ENCODE measurements around the gene ABI1. TPM values are rescaled to one million over a fixed set of nuclear protein-coding genes. Genes with fewer than 3 reads are reported as not detected.

ABI1 gene
- total RNA-seq, 1 experiment from 2014 or later: 95.8 TPM

DNA sequence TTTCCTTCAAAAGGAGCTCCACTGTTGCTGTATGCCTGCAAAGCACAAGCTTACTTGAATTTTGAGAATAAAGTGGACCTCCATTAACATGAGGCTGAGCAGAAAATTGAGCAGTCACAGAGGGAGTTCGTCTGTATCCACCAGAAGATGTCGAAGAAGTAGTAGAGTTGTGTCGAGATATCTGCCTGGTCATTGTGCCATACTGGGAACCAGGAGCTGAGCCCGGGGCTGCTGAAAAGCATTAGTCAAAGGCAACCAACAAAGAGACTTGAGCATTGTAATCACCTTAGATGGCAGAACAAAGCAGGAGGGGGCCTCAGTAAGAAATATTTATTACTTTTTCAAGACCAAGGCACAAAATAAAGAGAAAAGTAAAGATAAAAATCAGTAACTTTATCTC lies 101.8 kb downstream of the ABI1 start:
- H3K27me3 Mint-ChIP-seq (ENCODE audit: insufficient read depth, unreplicated experiment): no peaks in the 10 kb centered on the region
- ChIA-PET CTCF (no interaction called here), POLR2A (no interaction called here)
- H3K36me3 Mint-ChIP-seq (ENCODE audit: insufficient read depth, unreplicated experiment): peaks cover 48% of the 10 kb centered on the region
- H3K27ac Mint-ChIP-seq (ENCODE audit: unreplicated experiment): peak overlapping the region; percentile 36
- Histone ChIP-seq H3K9me3 (no peaks in the 10 kb centered on the region), H3K4me3 (ENCODE audit: low read depth, low read length) (no peak overlapping the region), H3K36me3 (ENCODE audit: control insufficient read depth, insufficient read depth, low read length) (no peaks in the 10 kb centered on the region; the same call in 1 of the 2 replicates), H3K27me3 (replicated peaks; ENCODE audit: control insufficient read depth, insufficient read depth, low read length) (no peaks in the 10 kb centered on the region), H3K4me1 (peaks cover 4% of the 10 kb centered on the region; the same call in 1 of the 2 replicates)
- H3K4me3 Mint-ChIP-seq (ENCODE audit: unreplicated experiment): no peak overlapping the region
- no peaks in the 10 kb centered on the region for H3K9me3 Mint-ChIP-seq (ENCODE audit: unreplicated experiment)
- TF ChIP-seq, protein P1, sequence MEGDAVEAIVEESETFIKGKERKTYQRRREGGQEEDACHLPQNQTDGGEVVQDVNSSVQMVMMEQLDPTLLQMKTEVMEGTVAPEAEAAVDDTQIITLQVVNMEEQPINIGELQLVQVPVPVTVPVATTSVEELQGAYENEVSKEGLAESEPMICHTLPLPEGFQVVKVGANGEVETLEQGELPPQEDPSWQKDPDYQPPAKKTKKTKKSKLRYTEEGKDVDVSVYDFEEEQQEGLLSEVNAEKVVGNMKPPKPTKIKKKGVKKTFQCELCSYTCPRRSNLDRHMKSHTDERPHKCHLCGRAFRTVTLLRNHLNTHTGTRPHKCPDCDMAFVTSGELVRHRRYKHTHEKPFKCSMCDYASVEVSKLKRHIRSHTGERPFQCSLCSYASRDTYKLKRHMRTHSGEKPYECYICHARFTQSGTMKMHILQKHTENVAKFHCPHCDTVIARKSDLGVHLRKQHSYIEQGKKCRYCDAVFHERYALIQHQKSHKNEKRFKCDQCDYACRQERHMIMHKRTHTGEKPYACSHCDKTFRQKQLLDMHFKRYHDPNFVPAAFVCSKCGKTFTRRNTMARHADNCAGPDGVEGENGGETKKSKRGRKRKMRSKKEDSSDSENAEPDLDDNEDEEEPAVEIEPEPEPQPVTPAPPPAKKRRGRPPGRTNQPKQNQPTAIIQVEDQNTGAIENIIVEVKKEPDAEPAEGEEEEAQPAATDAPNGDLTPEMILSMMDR (IDR thresholded peaks at IDR 0.05; ENCODE audit: insufficient read depth in 1 of 2, low read depth in 1 of 2, low read length in 1 of 2, severe bottlenecking in 1 of 2, unreplicated experiment in 1 of 2): no peak
- no TSS peak for BruUV-seq (replicated peaks)
- intact Hi-C loops (cut with micrococcal nuclease; ENCODE audit: unreplicated experiment): no loop called here
- no peak for DNase-seq
- peaks cover 12% of the 10 kb centered on the region for H3K4me1 Mint-ChIP-seq (ENCODE audit: low read depth, unreplicated experiment)

GRCh38 chr10:26755443-26755903 lies 105.3 kb downstream of the ABI1 start:
- Histone ChIP-seq H3K36me3 (ENCODE audit: control insufficient read depth, insufficient read depth, low read length) (no peaks in the 10 kb centered on the region), H3K4me1 (peaks cover 4% of the 10 kb centered on the region; the same call in 1 of the 2 replicates), H3K9me3 (no peaks in the 10 kb centered on the region), H3K27me3 (replicated peaks; ENCODE audit: control insufficient read depth, insufficient read depth, low read length) (no peaks in the 10 kb centered on the region), H3K4me3 (ENCODE audit: low read depth, low read length) (no peak overlapping the region)
- no peak overlapping the region for H3K4me3 Mint-ChIP-seq (ENCODE audit: unreplicated experiment)
- no peaks in the 10 kb centered on the region for H3K9me3 Mint-ChIP-seq (ENCODE audit: unreplicated experiment)
- intact Hi-C loops (cut with micrococcal nuclease; ENCODE audit: unreplicated experiment): no loop called here
- ChIA-PET CTCF (interaction anchor here (0.6 kb wide), 1 partner anchor 127 kb away, joined by 4 read pairs; no protein-coding TSS in a partner anchor), POLR2A (interaction anchor here (0.6 kb wide), 1 partner anchor 17 kb away, joined by 3 read pairs; no protein-coding TSS in a partner anchor)
- TF ChIP-seq, protein P1 (IDR thresholded peaks at IDR 0.05; ENCODE audit: insufficient read depth in 1 of 2, low read depth in 1 of 2, low read length in 1 of 2, severe bottlenecking in 1 of 2, unreplicated experiment in 1 of 2): no peak
- no TSS peak for BruUV-seq (replicated peaks)
- H3K36me3 Mint-ChIP-seq (ENCODE audit: insufficient read depth, unreplicated experiment): peaks cover 29% of the 10 kb centered on the region
- H3K27me3 Mint-ChIP-seq (ENCODE audit: insufficient read depth, unreplicated experiment): no peaks in the 10 kb centered on the region
- DNase-seq: no peak
- peaks cover 12% of the 10 kb centered on the region for H3K4me1 Mint-ChIP-seq (ENCODE audit: low read depth, unreplicated experiment)
- peak overlapping the region; percentile 1 for H3K27ac Mint-ChIP-seq (ENCODE audit: unreplicated experiment)

DNA sequence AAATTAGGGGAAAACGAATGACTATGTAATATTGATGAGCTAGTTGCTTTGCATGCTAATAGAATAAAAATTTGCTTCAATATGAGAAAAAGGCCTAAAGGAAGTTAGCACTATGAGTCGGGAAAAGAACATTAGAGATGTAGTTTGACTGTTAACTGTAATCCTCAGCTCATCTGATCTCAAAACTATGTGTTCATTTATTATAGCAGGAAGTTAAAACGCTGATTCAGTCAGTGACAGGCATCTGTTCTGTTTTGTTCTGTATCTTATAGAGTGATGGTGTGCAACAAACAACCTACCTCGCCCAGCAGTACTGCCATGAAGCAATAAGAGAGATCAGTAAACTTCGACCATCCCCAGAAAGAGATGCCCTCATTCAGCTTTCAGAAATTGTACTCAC lies 114.7 kb downstream of the ABI1 start:
- peaks cover 74% of the 10 kb centered on the region for H3K36me3 Mint-ChIP-seq (ENCODE audit: insufficient read depth, unreplicated experiment)
- POLR2A ChIA-PET: no interaction called here
- intact Hi-C loops (cut with micrococcal nuclease; ENCODE audit: unreplicated experiment): no loop called here

More for the DNA sequence above, 114.7 kb downstream of the ABI1 start:
- DNase-seq: no peak
- Histone ChIP-seq H3K4me3 (ENCODE audit: low read depth, low read length) (no peak overlapping the region), H3K4me1 (no peaks in the 10 kb centered on the region), H3K36me3 (ENCODE audit: control insufficient read depth, insufficient read depth, low read length) (peaks cover 2% of the 10 kb centered on the region; the same call in 1 of the 2 replicates), H3K9me3 (no peaks in the 10 kb centered on the region), H3K27me3 (replicated peaks; ENCODE audit: control insufficient read depth, insufficient read depth, low read length) (no peaks in the 10 kb centered on the region)
- Mint-ChIP-seq H3K4me1 (ENCODE audit: low read depth, unreplicated experiment) (no peaks in the 10 kb centered on the region), H3K9me3 (ENCODE audit: unreplicated experiment) (no peaks in the 10 kb centered on the region), H3K27me3 (ENCODE audit: insufficient read depth, unreplicated experiment) (no peaks in the 10 kb centered on the region), H3K27ac (ENCODE audit: unreplicated experiment) (no peak overlapping the region), H3K4me3 (ENCODE audit: unreplicated experiment) (no peak overlapping the region)
- CTCF ChIA-PET: no interaction called here
- TF ChIP-seq, protein P1 (IDR thresholded peaks at IDR 0.05; ENCODE audit: insufficient read depth in 1 of 2, low read depth in 1 of 2, low read length in 1 of 2, severe bottlenecking in 1 of 2, unreplicated experiment in 1 of 2): no peak
- no TSS peak for BruUV-seq (replicated peaks)

All from Caco-2 (cell line).